ENCODE results near the gene SBNO2. TPM values are rescaled to one million over a fixed set of nuclear protein-coding genes. Genes with fewer than 3 reads are reported as not detected.

The SBNO2 gene
- total and polyA plus RNA-seq, 4 donors = 45.6 to 155 (median 95.9) TPM

GRCh38 chr19:1110809-1111640 lies 63.0 kb downstream of the SBNO2 start:
- Histone ChIP-seq H3K9me3 (ENCODE audit: control insufficient read depth in 4 of 4, insufficient read depth in 3 of 4, low read length in 3 of 4) (peaks cover 0 to 2% (median 0%) of the 10 kb centered on the region in 4 donors), H3K4me1 (ENCODE audit: control insufficient read depth in 5 of 5, insufficient read depth in 5 of 5, low read length in 5 of 5) (peaks cover 0 to 18% (median 6%) of the 10 kb centered on the region in 5 donors), H3K9ac (ENCODE audit: insufficient read depth in 1 of 2, low read length in 2 of 2) (no peak overlapping the region), H3K36me3 (ENCODE audit: control insufficient read depth in 4 of 4, insufficient read depth in 4 of 4, low read length in 4 of 4) (peaks cover 3 to 82% (median 8%) of the 10 kb centered on the region in 4 donors), H3K27me3 (ENCODE audit: control insufficient read depth in 3 of 3, insufficient read depth in 3 of 3, low read length in 2 of 3) (no peaks in the 10 kb centered on the region), H3K4me3 (no peak overlapping the region), H3K27ac (ENCODE audit: low read depth in 1 of 2, low read length in 1 of 2) (peak overlapping the region in 1 of 2 donors; percentile 11)
- ATAC-seq (ENCODE audit: insufficient read depth, low FRiP score) (no peak), DNase-seq (no peak)
- 91 to 94% methylated on average over 18 of the region's 18 CpGs for WGBS, 2 donors
- TF ChIP-seq, protein P1, sequence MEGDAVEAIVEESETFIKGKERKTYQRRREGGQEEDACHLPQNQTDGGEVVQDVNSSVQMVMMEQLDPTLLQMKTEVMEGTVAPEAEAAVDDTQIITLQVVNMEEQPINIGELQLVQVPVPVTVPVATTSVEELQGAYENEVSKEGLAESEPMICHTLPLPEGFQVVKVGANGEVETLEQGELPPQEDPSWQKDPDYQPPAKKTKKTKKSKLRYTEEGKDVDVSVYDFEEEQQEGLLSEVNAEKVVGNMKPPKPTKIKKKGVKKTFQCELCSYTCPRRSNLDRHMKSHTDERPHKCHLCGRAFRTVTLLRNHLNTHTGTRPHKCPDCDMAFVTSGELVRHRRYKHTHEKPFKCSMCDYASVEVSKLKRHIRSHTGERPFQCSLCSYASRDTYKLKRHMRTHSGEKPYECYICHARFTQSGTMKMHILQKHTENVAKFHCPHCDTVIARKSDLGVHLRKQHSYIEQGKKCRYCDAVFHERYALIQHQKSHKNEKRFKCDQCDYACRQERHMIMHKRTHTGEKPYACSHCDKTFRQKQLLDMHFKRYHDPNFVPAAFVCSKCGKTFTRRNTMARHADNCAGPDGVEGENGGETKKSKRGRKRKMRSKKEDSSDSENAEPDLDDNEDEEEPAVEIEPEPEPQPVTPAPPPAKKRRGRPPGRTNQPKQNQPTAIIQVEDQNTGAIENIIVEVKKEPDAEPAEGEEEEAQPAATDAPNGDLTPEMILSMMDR (IDR thresholded peaks at IDR 0.05; ENCODE audit: control extremely low read depth, extremely low read depth) = no peak

- ATAC-seq (ENCODE audit: insufficient read depth, low FRiP score) (no peak), DNase-seq (no peak)
- no peak overlapping the region for H3K9ac ChIP-seq (ENCODE audit: insufficient read depth in 1 of 2, low read length in 2 of 2)
- peaks cover 3 to 84% (median 9%) of the 10 kb centered on the region in 4 donors for H3K36me3 ChIP-seq (ENCODE audit: control insufficient read depth in 4 of 4, insufficient read depth in 4 of 4, low read length in 4 of 4)
- no peaks in the 10 kb centered on the region for H3K27me3 ChIP-seq (ENCODE audit: control insufficient read depth in 3 of 3, insufficient read depth in 3 of 3, low read length in 2 of 3)
- H3K9me3 ChIP-seq (ENCODE audit: control insufficient read depth in 4 of 4, insufficient read depth in 3 of 4, low read length in 3 of 4) = peaks cover 0 to 2% (median 0%) of the 10 kb centered on the region in 4 donors
- WGBS, 2 donors = 96% methylated on average over 54 of the region's 54 CpGs
- H3K4me3 ChIP-seq = no peak overlapping the region
- H3K27ac ChIP-seq (ENCODE audit: low read depth in 1 of 2, low read length in 1 of 2) = no peak overlapping the region
- TF ChIP-seq, protein P1 (IDR thresholded peaks at IDR 0.05; ENCODE audit: control extremely low read depth, extremely low read depth) = no peak
- peaks cover 0 to 27% (median 6%) of the 10 kb centered on the region in 5 donors for H3K4me1 ChIP-seq (ENCODE audit: control insufficient read depth in 5 of 5, insufficient read depth in 5 of 5, low read length in 5 of 5)
Measured at GRCh38 chr19:1109697-1110671, 64.1 kb downstream of the SBNO2 start.

DNA sequence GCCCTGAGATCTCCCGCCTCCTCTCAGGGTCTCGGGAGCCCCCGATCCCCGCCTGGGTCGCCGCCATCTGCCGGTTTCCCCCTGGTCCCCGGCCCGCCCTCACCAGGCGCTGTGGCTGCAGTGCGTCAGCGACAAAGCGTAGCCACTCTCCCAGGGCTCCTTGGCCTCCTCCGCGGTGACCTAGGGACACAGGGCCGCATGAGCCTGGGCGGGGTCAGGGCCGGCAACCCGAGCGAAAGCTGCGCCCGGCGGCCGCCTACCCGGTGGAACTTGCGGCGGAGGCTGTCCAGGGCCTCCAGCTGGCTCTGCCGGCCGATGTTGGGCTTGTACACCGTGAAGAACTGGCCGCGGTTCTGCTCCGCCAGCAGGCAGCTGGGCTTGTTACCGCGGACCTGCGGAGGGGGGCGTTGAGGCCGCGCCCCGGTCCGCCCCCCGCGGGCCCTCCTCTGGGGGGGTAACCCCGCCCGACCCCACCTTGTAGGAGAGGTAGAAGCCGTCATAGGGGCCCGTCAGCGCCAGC lies 65.0 kb downstream of the SBNO2 start:
- Histone ChIP-seq H3K4me1 (ENCODE audit: control insufficient read depth in 5 of 5, insufficient read depth in 5 of 5, low read length in 5 of 5) (peaks cover 0 to 25% (median 6%) of the 10 kb centered on the region in 5 donors), H3K9ac (ENCODE audit: insufficient read depth in 1 of 2, low read length in 2 of 2) (no peak overlapping the region), H3K27me3 (ENCODE audit: control insufficient read depth in 3 of 3, insufficient read depth in 3 of 3, low read length in 2 of 3) (no peaks in the 10 kb centered on the region), H3K36me3 (ENCODE audit: control insufficient read depth in 4 of 4, insufficient read depth in 4 of 4, low read length in 4 of 4) (peaks cover 2 to 81% (median 7%) of the 10 kb centered on the region in 4 donors), H3K4me3 (no peak overlapping the region), H3K27ac (ENCODE audit: low read depth in 1 of 2, low read length in 1 of 2) (no peak overlapping the region), H3K9me3 (ENCODE audit: control insufficient read depth in 4 of 4, insufficient read depth in 3 of 4, low read length in 3 of 4) (peaks cover 0 to 2% (median 0%) of the 10 kb centered on the region in 4 donors)
- DNase-seq (no peak), ATAC-seq (ENCODE audit: insufficient read depth, low FRiP score) (no peak)
- WGBS, 2 donors = 93 to 94% methylated on average over 48 of the region's 48 CpGs
- TF ChIP-seq, protein P1 (IDR thresholded peaks at IDR 0.05; ENCODE audit: control extremely low read depth, extremely low read depth) = no peak
